GM18951 (cell line): ENCODE measurements around the gene PAM.

Experiments used
- POLR2A ChIP-seq: IDR thresholded peaks from 4 replicates; pipeline ENCODE4 v1.6.1; 2011; ENCODE audit warnings: mild to moderate bottlenecking; ENCODE audit not compliant: insufficient read length, insufficient read depth; ENCODE audit errors: extremely low read depth
- in situ Hi-C: fragments of 300-500 bp; cut with MboI; formaldehyde crosslinking; loops from one replicate; pipeline ENCODE4 v1.12.0; 2022; ENCODE audit warnings: low sequenced_read_pairs, mixed read lengths, inconsistent platforms; ENCODE audit not compliant: unreplicated experiment

The PAM gene

GRCh38 chr5:102754767-102755431 lies at the start of gene PAM:
TSS of gene PAM (plus strand) at chr5:102755305. CDS start at chr5:102866196, 110,891 bp downstream.
- in situ Hi-C loops: loop anchor here (25.0 kb wide), 1 partner anchor 382 kb away; no protein-coding TSS in a partner anchor
- peak; percentile 71 for TF ChIP-seq POLR2A

GRCh38 chr5:102711525-102712385 lies 43.4 kb upstream of the PAM start:
- in situ Hi-C loops: no loop called here
- no peak for TF ChIP-seq POLR2A

GRCh38 chr5:102713278-102713677 lies 41.8 kb upstream of the PAM start:
- TF ChIP-seq POLR2A: no peak
- in situ Hi-C loops: no loop called here

- in situ Hi-C loops: no loop called here
- TF ChIP-seq POLR2A: no peak
Observed at GRCh38 chr5:102713682-102714231, 41.3 kb upstream of the PAM start.

GRCh38 chr5:102715082-102715807 lies 39.9 kb upstream of the PAM start:
- in situ Hi-C loops: no loop called here
- no peak for TF ChIP-seq POLR2A

- in situ Hi-C loops: no loop called here
- TF ChIP-seq POLR2A: no peak
Observed at GRCh38 chr5:102716017-102716416, 39.1 kb upstream of the PAM start.

GRCh38 chr5:102718819-102719218 lies 36.3 kb upstream of the PAM start:
- in situ Hi-C loops: no loop called here
- TF ChIP-seq POLR2A: no peak

GRCh38 chr5:102719886-102720285 lies 35.2 kb upstream of the PAM start:
- no peak for TF ChIP-seq POLR2A
- in situ Hi-C loops: no loop called here

- no peak for TF ChIP-seq POLR2A
- in situ Hi-C loops: no loop called here
Observed at GRCh38 chr5:102720969-102721368, 34.1 kb upstream of the PAM start.

- TF ChIP-seq POLR2A: no peak
- in situ Hi-C loops: no loop called here
Observed at GRCh38 chr5:102722931-102723330, 32.2 kb upstream of the PAM start.

- no peak for TF ChIP-seq POLR2A
- in situ Hi-C loops: no loop called here
Observed at GRCh38 chr5:102731693-102732092, 23.4 kb upstream of the PAM start.

- no peak for TF ChIP-seq POLR2A
- in situ Hi-C loops: no loop called here
Observed at GRCh38 chr5:102733534-102733933, 21.6 kb upstream of the PAM start.

- TF ChIP-seq POLR2A: no peak
- in situ Hi-C loops: no loop called here
Observed at GRCh38 chr5:102737161-102737560, 17.9 kb upstream of the PAM start.
